Measurements from ENCODE around the gene CD27.

DNA sequence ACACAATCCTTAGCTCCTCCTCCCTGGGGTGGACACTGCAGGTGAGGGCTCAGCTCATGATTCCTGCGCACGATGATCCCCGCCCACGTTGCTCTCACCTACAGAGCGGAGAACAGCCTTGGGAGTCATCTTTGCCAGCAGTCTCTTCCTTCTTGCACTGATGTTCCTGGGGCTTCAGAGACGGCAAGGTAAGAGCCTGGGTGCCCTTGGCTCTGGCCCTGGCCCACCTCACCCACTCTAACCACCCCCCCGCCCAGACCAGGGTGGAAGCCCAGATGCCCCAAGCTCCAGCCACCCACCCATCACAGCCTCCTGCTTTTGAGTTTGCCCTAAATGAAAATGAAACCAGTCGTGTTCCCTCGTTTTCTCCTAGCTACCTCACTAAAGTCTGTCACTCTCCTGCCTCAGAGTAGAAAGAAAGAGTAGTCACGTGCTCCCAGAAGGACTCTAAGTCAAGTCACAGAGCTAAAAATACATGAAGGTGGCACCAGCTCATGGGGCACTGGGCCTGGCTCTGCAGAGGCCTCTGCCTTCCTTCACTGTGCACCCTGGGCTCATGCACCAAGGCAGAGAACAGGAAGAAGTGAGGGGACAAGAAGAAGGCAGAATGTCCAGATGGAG is 16.1 kb downstream of the CD27 start:
- TF ChIP-seq TAF1 (IDR thresholded peaks at IDR 0.05; ENCODE audit: low read depth, low read length) (no peak), SP1 (IDR thresholded peaks at IDR 0.05; ENCODE audit: low read depth, low read length) (no peak), TEAD4 (IDR thresholded peaks at IDR 0.05; ENCODE audit: low read depth, low read length) (no peak), CBX5 (IDR thresholded peaks at IDR 0.05; ENCODE audit: low read depth, low read length) (no peak), POLR2A (IDR thresholded peaks at IDR 0.05; ENCODE audit: control extremely low read depth in 1 of 2, low read depth in 2 of 2, low read length in 2 of 2) (no peak), NANOG (IDR thresholded peaks at IDR 0.05; ENCODE audit: insufficient read depth, low read depth, low read length, poor library complexity, severe bottlenecking) (no peak), RXRA (IDR thresholded peaks at IDR 0.05; ENCODE audit: insufficient read depth, low read depth, low read length) (no peak), RAD21 (IDR thresholded peaks at IDR 0.05 in 1 of 2, conservative IDR thresholded peaks at IDR 0.05 in 1 of 2; ENCODE audit: low read depth in 2 of 2, low read length in 2 of 2) (no peak)
- TF ChIP-seq, protein P1, sequence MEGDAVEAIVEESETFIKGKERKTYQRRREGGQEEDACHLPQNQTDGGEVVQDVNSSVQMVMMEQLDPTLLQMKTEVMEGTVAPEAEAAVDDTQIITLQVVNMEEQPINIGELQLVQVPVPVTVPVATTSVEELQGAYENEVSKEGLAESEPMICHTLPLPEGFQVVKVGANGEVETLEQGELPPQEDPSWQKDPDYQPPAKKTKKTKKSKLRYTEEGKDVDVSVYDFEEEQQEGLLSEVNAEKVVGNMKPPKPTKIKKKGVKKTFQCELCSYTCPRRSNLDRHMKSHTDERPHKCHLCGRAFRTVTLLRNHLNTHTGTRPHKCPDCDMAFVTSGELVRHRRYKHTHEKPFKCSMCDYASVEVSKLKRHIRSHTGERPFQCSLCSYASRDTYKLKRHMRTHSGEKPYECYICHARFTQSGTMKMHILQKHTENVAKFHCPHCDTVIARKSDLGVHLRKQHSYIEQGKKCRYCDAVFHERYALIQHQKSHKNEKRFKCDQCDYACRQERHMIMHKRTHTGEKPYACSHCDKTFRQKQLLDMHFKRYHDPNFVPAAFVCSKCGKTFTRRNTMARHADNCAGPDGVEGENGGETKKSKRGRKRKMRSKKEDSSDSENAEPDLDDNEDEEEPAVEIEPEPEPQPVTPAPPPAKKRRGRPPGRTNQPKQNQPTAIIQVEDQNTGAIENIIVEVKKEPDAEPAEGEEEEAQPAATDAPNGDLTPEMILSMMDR (IDR thresholded peaks at IDR 0.05; ENCODE audit: control extremely low read depth in 1 of 3, insufficient read depth in 1 of 3, low read depth in 1 of 3, low read length in 3 of 3) = no peak
- TF ChIP-seq, protein P2, sequence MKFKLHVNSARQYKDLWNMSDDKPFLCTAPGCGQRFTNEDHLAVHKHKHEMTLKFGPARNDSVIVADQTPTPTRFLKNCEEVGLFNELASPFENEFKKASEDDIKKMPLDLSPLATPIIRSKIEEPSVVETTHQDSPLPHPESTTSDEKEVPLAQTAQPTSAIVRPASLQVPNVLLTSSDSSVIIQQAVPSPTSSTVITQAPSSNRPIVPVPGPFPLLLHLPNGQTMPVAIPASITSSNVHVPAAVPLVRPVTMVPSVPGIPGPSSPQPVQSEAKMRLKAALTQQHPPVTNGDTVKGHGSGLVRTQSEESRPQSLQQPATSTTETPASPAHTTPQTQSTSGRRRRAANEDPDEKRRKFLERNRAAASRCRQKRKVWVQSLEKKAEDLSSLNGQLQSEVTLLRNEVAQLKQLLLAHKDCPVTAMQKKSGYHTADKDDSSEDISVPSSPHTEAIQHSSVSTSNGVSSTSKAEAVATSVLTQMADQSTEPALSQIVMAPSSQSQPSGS (IDR thresholded peaks at IDR 0.05; ENCODE audit: low read length) = no peak
- TF ChIP-seq, protein P3, sequence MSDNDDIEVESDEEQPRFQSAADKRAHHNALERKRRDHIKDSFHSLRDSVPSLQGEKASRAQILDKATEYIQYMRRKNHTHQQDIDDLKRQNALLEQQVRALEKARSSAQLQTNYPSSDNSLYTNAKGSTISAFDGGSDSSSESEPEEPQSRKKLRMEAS (IDR thresholded peaks at IDR 0.05) = no peak
